PC-3 (cell line): Measurements from ENCODE around the gene MRAS.

Experiments used
- CTCF ChIP-seq: fragments of 300-600 bp; sonication (generic); conservative IDR thresholded peaks from 2 replicates; pipeline ENCODE4 v1.5.1; 2017; ENCODE audit warnings: antibody characterized with exemption, low read depth, mild to moderate bottlenecking, low read length
- EZH2 ChIP-seq: fragments of 300-600 bp; sonication (generic); IDR thresholded peaks from one replicate; pipeline ENCODE4 v1.6.1; 2017; ENCODE audit warnings: antibody characterized with exemption, mild to moderate bottlenecking, low read length; ENCODE audit not compliant: unreplicated experiment

- TF ChIP-seq EZH2 (no peak), CTCF (no peak)
Measured at GRCh38 chr3:138351151-138351550, 2.8 kb downstream of the MRAS start.
